GM21786 (cell line): ENCODE measurements around the gene MED22.
"Not testable (repeated sequence)": the region's sequence is repeated elsewhere in the genome, so short reads cannot be mapped to it uniquely, and the experiment has no call there.

Experiments used
- ATAC-seq: cut with Tn5 transposase; IDR thresholded peaks from one replicate; pipeline ENCODE4 v1.9.1; 2021; ENCODE audit not compliant: unreplicated experiment

The MED22 gene

GRCh38 chr9:133339641-133340040 is 8.3 kb downstream of the MED22 start:
- ATAC-seq: no peak

DNA sequence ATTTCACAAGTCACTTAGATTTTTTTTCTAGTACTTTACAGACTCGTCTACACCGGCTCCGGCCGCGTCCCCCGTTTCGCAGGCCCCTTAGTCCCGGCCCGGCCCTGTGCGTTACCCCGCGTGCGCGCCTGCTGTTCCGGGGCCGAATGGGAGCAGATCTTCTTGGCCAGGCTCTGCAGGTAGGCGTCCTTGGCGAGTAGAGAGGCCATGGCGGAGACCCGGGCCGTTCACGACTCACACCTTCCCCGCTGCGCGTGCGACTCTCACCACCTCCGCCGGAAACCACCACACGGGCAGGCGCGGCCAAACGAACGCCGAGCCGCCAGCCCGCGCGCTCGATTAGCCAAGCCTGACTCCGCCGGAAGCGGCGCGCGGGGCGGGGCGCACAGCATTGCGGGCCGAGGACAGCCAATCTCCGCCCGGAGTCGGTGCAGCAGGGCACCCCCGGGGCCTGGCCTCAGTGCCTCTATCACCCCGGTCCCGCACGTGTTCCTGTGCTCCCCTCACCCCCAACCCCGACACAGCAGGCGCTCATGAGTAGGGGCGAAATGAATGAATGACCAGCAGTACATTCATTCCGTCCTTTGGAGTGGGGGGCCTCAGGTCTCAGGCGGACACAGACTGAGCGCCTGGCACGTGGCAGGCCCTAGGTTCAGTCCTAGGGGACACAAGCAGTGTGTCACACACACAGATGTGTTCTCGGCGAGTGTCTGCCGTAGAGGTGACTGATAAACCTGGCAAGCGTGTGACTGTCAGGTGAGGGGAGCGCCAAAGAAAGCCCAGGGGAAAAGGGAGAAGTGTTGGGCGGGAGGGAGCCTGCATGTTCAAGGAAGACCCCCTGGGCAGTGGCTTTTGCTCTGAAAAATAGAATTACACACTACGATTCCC is 11.8 kb downstream of the MED22 start, which contains the start of gene SURF6:
TSS of gene SURF6 (minus strand) at position 265 of the 888 bp plus-strand sequence. CDS start at position 209, 56 bp downstream.
- ATAC-seq: peak; percentile 82

DNA sequence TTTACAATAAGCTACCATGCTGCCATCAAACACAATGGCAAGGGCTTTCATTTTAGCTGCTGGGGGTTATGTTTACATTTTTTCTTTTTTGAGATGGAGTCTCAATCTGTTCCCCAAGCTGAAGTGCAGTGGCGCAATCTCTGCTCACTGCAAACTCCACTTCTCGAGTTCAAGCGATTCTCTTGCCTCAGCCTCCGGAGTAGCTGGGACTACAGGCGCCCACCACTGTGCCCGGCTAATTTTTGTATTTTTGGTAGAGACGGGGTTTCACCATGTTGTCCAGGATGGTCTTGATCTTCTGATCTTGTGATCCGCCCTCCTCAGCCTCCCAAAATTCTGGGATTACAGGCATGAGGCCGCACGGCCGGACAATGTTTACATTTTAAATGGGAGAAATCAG is 13.0 kb downstream of the MED22 start:
- ATAC-seq: not testable (repeated sequence)

DNA sequence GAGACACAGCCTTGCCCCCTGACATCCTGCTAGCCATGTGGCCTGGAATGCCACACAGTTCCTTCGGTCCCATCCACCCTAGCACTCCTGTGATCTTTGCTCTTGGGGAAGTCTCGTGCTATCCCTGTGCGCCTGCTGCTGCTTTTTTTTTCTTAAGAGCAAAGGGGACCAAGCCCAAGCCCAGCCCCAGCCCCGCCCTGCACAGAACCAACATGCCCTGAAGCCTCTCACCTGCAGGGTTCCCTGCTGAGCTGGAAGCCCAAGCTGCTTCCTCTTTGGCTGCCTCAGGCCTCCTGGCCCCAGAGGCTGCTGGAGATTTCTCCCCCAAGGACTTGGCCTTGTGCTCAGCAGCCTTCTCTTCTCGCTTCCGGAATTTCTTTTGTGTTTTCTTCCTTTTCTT is 13.8 kb downstream of the MED22 start:
- no peak for ATAC-seq

DNA sequence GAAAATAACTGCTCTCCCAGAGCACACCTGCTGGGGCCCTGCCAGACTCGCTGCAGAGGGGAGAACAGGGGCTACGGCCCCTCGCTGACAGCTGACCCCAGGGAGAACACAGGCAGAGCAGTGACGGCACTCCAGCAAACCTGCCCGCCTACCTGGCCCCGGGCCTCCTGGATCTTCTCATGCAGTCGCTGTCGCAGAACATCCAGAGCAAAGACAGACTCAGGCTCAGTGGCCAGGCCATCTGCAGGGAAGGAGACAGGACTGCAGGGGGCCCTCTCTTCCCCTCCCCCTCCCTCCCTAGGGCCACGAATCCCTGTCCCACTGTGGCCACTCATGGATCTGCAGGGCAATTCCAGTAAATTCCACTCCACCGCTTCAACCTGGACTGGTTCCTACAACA is 14.4 kb downstream of the MED22 start:
- no peak for ATAC-seq

GRCh38 chr9:133333011-133333410 is 14.9 kb downstream of the MED22 start:
- no peak for ATAC-seq

DNA sequence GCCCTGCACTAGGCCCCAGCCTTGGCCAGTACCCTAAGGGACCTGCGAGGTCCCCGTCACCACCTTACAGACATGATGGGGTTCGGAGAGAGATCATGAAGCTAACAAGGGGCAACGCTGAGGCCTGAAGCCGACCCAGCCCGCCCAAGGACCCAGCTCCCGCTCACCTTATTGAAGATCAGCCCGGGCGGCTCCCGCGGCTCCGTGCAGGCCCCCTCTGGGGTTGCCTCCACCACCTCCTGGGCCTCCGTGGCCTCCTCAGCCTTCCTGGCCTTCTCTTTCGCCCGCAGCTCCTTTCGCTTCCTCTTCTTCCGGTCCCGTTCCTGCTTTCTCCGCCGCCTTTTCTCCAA is 15.6 kb downstream of the MED22 start:
- no peak for ATAC-seq

DNA sequence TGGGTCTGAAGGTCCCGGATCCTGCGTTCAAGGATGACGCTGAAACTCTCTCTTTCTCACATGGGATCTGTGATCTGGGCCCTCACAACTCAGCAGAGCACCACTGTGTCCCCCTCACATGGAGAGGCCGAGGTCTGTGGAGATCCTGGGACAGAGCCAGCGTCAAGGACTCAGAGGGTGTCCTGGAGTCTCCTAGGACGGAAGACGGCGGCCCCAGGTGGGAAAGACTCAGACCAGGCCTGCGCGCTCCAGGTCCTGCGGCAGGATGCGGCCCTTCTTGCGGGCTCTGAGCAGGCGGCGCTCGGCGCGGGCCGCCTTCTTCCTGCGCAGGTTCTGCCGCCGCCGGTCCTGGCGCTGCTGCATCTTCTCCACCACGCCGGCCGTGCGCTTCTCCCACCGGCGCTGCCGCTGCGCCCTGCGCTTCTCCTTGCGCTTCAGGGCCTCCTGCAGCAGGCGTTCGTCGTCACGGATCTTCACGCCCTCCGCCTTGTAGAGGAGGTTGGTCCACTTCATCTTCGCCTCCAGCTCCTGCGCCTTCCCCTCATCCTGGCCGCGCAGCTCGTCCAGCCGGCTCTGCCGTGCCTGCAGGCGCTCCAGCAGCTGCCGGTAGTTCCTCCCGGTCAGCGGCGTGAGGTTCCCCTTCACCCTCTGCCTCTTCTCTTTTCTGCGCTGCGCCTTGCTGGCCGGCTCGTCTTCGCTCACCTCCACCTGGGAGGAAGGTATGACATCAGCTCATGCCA is 16.1 kb downstream of the MED22 start:
- no peak for ATAC-seq

GRCh38 chr9:133331221-133331620 is 16.7 kb downstream of the MED22 start:
- no peak for ATAC-seq

GRCh38 chr9:133329306-133330156 is 18.4 kb downstream of the MED22 start:
- ATAC-seq: not testable (repeated sequence)

DNA sequence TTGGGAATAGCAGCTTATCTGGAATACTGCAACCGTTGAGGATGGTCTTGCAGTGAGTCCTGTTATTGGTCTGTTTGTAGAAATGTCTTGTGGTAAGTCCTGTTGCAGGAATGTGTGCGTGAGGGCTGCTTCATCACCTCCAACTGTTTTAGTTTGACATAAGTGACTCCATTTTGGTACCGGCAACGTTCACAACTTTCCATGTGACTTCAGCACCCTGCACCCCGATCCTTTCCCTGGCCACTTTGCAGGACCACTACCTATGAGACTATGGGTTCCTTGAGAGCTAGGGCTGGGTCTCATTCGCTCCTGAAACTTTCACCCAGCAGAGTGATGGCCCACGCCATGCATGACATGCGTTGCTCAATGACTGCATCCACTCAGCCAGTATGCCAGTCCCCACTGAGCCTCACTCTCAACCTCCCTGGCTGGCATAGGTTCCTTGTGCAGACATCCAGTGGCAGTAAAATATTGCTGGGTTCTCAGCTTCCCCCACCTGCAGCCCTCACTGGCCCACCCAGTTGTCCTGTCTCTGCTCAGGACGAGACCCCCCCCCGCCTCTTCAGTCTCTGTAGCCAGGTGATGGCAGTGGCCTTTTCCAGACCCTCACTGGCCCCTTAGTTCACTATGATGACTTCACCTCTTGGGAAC is 20.0 kb downstream of the MED22 start:
- no peak for ATAC-seq

- ATAC-seq: not testable (repeated sequence)
Observed at GRCh38 chr9:133327021-133327420, 20.9 kb downstream of the MED22 start.

GRCh38 chr9:133323991-133324703 is 23.8 kb downstream of the MED22 start:
- no peak for ATAC-seq

DNA sequence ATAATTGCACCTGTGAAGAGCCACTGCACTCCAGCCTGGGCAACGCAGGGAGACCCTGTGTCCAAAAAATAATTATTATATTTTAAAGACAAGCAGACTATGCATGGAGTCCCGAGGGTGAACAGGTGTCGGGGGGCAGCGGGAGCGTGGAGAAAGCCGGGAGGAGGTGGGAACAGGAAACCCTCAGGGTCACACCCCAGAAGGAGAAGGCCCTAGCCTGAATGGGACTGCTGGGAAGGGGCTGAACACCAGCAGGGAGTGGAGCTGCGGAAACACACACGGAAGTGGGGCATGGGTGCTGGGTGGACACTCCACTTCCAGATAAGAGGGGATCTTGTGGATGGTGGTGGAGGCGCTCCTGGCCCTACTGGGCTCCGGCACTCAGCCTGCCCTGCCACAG is 24.7 kb downstream of the MED22 start:
- ATAC-seq: no peak

DNA sequence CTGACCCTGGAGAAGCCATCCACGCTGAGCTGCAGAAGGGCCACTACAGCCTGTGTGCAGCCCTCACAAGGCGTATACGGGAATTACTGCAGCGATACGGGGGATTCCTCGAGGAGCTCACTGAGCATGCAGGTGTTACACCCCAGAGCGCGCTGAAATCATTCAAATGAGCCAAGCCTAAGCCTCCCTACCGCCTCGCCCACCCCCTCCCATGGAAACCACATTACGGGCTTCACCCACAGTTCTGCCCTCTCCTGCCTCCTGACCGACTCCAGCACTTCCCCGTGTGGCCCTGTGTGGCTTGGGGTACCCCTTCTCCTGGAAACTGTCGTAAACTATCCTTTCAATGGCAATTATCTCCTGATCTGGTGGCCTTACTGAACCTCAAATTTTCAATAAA is 25.2 kb downstream of the MED22 start:
- no peak for ATAC-seq

GRCh38 chr9:133321411-133321935 is 26.5 kb downstream of the MED22 start:
- ATAC-seq: no peak

DNA sequence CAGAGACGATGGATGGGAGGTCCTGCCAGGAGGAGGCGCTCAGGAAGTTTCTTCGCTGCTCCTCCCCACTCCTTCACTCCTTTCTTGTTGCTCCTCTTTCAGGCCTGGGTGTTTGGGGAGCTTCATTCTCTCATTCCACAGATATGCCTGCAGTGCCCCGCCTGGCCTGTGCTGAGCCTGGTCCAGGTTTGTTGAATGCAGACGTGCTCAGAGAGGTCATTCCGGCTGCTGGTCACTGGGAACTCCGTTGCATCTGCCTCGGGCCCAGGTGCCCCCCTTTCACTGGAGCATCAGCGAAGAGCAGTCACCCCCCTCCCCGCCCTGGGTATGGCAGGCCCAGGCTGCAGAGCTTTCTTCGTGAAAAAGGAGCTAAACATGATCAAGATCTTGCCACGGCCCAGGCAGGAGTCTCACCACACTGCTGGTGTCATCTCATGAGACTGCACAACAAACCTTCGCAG is 27.5 kb downstream of the MED22 start:
- no peak for ATAC-seq

GRCh38 chr9:133317551-133317950 is 30.4 kb downstream of the MED22 start:
- ATAC-seq: not testable (repeated sequence)

- ATAC-seq: no peak
Observed at GRCh38 chr9:133315997-133316396, 31.9 kb downstream of the MED22 start.

GRCh38 chr9:133309608-133310007 is 38.3 kb downstream of the MED22 start:
- ATAC-seq: no peak
